ENCODE results near the gene FBXW11. TPM values are rescaled to one million over a fixed set of nuclear protein-coding genes. Genes with fewer than 3 reads are reported as not detected.

Gene FBXW11
- total and polyA plus RNA-seq, 2 of the 13 experiments (the other 11 are each of a cell fraction or from before 2014, with no cell fraction given) = 31.7 to 53.6 TPM

DNA sequence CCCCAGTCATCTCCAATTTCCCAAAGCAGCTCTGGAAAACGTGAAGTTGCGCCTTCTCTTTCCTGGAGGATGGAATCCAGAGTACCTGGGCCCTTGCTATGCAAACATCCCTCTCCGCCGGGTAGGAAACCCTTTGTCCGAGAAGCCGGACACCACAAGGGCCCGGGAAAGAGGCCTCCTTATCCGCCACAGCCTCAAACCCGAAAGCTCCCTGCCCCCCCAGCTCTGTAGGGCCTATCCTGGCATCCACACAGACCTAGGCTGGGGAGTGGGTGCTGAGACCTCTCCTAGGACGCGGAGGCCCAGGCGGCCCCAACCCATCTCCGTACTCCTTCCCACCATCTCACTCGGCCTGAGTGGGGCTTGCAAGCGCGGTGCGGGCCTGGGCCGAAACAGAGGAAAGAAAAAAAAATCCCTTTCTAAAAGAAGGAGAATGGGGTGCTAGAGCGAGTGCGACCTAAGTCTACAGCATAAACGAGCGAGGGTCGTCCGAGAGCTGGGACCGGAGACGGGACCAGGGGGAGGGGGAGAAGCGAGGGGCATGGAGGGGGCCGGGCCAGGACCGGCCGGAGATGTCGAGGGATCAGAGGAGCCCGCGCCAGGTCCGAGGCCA lies 624 bp downstream of the FBXW11 start (continued):
- TF ChIP-seq, protein P1, sequence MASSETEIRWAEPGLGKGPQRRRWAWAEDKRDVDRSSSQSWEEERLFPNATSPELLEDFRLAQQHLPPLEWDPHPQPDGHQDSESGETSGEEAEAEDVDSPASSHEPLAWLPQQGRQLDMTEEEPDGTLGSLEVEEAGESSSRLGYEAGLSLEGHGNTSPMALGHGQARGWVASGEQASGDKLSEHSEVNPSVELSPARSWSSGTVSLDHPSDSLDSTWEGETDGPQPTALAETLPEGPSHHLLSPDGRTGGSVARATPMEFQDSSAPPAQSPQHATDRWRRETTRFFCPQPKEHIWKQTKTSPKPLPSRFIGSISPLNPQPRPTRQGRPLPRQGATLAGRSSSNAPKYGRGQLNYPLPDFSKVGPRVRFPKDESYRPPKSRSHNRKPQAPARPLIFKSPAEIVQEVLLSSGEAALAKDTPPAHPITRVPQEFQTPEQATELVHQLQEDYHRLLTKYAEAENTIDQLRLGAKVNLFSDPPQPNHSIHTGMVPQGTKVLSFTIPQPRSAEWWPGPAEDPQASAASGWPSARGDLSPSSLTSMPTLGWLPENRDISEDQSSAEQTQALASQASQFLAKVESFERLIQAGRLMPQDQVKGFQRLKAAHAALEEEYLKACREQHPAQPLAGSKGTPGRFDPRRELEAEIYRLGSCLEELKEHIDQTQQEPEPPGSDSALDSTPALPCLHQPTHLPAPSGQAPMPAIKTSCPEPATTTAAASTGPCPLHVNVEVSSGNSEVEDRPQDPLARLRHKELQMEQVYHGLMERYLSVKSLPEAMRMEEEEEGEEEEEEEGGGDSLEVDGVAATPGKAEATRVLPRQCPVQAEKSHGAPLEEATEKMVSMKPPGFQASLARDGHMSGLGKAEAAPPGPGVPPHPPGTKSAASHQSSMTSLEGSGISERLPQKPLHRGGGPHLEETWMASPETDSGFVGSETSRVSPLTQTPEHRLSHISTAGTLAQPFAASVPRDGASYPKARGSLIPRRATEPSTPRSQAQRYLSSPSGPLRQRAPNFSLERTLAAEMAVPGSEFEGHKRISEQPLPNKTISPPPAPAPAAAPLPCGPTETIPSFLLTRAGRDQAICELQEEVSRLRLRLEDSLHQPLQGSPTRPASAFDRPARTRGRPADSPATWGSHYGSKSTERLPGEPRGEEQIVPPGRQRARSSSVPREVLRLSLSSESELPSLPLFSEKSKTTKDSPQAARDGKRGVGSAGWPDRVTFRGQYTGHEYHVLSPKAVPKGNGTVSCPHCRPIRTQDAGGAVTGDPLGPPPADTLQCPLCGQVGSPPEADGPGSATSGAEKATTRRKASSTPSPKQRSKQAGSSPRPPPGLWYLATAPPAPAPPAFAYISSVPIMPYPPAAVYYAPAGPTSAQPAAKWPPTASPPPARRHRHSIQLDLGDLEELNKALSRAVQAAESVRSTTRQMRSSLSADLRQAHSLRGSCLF (CRISPR knock-in tag; IDR thresholded peaks at IDR 0.05; ENCODE audit: borderline replicate concordance) = no peak
- TF ChIP-seq ONECUT2 (CRISPR knock-in tag; IDR thresholded peaks at IDR 0.05) (no peak), ZNF33A (CRISPR knock-in tag; IDR thresholded peaks at IDR 0.05; ENCODE audit: borderline replicate concordance) (no peak), ZNF274 (CRISPR knock-in tag; IDR thresholded peaks at IDR 0.05) (0 out of 2 replicates have a peak, but pooled peaks have one; percentile 10), ZNF614 (CRISPR knock-in tag; IDR thresholded peaks at IDR 0.05; ENCODE audit: borderline replicate concordance) (no peak), ZNF777 (CRISPR knock-in tag; IDR thresholded peaks at IDR 0.05) (no peak), SP5 (CRISPR knock-in tag; IDR thresholded peaks at IDR 0.05; ENCODE audit: borderline replicate concordance, low read depth) (no peak), PPARG (CRISPR knock-in tag; conservative IDR thresholded peaks at IDR 0.05) (no peak), MTF2 (CRISPR knock-in tag; IDR thresholded peaks at IDR 0.05; ENCODE audit: borderline replicate concordance) (no peak), ZNF737 (CRISPR knock-in tag; IDR thresholded peaks at IDR 0.05; ENCODE audit: borderline replicate concordance) (no peak), ZNF839 (CRISPR knock-in tag; IDR thresholded peaks at IDR 0.05; ENCODE audit: borderline replicate concordance) (no peak), HDAC6 (IDR thresholded peaks at IDR 0.05; ENCODE audit: low read depth, low read length) (no peak), ZNF235 (CRISPR knock-in tag; IDR thresholded peaks at IDR 0.05; ENCODE audit: borderline replicate concordance) (no peak), SRSF4 (IDR thresholded peaks at IDR 0.05; ENCODE audit: low read depth, low read length, poor library complexity, severe bottlenecking) (no peak), FLYWCH1 (CRISPR knock-in tag; IDR thresholded peaks at IDR 0.05) (no peak)
- TF ChIP-seq, protein P2, sequence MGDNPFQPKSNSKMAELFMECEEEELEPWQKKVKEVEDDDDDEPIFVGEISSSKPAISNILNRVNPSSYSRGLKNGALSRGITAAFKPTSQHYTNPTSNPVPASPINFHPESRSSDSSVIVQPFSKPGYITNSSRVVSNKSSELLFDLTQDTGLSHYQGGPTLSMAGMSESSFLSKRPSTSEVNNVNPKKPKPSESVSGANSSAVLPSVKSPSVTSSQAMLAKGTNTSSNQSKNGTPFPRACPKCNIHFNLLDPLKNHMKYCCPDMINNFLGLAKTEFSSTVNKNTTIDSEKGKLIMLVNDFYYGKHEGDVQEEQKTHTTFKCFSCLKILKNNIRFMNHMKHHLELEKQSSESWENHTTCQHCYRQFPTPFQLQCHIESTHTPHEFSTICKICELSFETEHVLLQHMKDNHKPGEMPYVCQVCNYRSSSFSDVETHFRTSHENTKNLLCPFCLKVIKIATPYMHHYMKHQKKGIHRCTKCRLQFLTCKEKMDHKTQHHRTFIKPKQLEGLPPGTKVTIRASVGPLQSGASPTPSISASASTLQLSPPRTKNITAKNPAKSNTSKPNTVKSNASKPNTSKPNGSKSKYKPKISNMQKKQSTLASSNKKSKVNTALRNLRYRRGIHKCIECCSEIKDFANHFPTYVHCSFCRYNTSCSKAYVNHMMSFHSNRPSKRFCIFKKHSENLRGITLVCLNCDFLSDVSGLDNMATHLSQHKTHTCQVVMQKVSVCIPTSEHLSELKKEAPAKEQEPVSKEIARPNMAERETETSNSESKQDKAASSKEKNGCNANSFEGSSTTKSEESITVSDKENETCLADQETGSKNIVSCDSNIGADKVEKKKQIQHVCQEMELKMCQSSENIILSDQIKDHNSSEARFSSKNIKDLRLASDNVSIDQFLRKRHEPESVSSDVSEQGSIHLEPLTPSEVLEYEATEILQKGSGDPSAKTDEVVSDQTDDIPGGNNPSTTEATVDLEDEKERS (CRISPR knock-in tag; IDR thresholded peaks at IDR 0.05) = peak; percentile 13; the same call in 1 of the 2 replicates
- TF ChIP-seq, protein P3, sequence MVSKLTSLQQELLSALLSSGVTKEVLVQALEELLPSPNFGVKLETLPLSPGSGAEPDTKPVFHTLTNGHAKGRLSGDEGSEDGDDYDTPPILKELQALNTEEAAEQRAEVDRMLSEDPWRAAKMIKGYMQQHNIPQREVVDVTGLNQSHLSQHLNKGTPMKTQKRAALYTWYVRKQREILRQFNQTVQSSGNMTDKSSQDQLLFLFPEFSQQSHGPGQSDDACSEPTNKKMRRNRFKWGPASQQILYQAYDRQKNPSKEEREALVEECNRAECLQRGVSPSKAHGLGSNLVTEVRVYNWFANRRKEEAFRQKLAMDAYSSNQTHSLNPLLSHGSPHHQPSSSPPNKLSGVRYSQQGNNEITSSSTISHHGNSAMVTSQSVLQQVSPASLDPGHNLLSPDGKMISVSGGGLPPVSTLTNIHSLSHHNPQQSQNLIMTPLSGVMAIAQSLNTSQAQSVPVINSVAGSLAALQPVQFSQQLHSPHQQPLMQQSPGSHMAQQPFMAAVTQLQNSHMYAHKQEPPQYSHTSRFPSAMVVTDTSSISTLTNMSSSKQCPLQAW (CRISPR knock-in tag; IDR thresholded peaks at IDR 0.05) = no peak
- TF ChIP-seq, protein P4, sequence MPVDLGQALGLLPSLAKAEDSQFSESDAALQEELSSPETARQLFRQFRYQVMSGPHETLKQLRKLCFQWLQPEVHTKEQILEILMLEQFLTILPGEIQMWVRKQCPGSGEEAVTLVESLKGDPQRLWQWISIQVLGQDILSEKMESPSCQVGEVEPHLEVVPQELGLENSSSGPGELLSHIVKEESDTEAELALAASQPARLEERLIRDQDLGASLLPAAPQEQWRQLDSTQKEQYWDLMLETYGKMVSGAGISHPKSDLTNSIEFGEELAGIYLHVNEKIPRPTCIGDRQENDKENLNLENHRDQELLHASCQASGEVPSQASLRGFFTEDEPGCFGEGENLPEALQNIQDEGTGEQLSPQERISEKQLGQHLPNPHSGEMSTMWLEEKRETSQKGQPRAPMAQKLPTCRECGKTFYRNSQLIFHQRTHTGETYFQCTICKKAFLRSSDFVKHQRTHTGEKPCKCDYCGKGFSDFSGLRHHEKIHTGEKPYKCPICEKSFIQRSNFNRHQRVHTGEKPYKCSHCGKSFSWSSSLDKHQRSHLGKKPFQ (CRISPR knock-in tag; IDR thresholded peaks at IDR 0.05; ENCODE audit: insufficient replicate concordance) = no peak

Measured in HepG2 (cell line).